OCI-M2 (cell line): ENCODE results near the gene PPIL4.

Source experiments
- DNase-seq: peaks from one replicate; lab custom pipeline; 2025; ENCODE audit not compliant: unreplicated experiment; lab: John Stamatoyannopoulos, UW

Gene PPIL4, protein sequence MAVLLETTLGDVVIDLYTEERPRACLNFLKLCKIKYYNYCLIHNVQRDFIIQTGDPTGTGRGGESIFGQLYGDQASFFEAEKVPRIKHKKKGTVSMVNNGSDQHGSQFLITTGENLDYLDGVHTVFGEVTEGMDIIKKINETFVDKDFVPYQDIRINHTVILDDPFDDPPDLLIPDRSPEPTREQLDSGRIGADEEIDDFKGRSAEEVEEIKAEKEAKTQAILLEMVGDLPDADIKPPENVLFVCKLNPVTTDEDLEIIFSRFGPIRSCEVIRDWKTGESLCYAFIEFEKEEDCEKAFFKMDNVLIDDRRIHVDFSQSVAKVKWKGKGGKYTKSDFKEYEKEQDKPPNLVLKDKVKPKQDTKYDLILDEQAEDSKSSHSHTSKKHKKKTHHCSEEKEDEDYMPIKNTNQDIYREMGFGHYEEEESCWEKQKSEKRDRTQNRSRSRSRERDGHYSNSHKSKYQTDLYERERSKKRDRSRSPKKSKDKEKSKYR

DNA sequence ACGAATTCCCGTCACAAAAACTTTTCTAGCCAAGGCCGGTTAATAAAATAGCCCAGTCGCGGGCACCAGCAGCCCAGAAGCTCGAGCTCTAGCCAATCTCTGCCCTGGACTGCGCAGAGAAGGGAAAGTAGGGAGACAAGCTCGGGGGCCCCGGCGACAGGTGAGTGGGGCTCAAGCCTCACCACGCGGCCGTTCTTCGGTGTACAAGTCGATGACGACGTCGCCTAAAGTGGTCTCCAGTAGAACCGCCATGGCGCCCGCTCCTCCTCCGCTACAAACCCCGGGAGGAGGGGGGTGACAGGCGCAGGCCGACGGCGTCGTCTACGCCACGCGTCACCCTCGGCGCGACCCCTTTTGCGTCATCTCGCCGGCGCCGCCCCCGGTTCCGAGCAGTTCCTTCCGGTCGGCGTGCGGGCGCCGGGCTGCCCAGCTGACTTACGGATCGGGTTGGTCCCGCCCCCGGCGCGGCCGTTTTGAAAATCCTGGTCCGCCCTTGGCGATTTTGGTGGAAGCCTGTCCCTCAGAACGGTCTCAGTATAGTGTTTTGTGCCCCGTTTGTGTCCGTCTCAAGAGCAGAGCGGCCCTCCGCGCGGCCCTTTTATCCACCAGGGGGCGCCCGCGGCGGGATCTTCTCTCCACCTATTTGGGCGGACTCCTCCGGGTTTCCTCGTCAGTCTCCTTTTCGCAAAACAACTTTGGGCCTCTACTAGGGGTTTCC is at the start of gene PPIL4:
Gene PPIL4, minus strand, starts transcription at position 290 of the 718 bp plus-strand sequence. Its CDS starts 38 bp downstream, at position 252.
- DNase-seq = peak; percentile 89

DNA sequence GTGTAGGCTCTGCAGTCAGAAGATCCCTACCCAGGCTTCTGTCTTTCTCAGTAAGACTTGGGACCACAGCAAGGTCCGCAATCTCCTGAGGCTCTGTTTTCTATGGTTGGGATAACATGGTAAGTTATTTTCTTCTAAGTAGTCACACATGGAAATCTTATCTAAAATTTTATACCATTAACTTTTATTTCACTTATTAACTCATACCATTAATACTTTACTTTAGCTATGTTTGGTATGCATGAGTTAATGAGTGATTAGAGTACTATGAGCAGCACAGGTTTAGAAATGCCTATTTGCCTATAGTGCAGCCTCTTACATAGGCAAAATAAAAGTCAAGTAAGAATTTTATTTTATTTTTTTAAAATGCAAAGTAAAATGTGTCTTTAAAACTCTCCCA is 47.6 kb upstream of the PPIL4 start:
- DNase-seq = no peak

DNA sequence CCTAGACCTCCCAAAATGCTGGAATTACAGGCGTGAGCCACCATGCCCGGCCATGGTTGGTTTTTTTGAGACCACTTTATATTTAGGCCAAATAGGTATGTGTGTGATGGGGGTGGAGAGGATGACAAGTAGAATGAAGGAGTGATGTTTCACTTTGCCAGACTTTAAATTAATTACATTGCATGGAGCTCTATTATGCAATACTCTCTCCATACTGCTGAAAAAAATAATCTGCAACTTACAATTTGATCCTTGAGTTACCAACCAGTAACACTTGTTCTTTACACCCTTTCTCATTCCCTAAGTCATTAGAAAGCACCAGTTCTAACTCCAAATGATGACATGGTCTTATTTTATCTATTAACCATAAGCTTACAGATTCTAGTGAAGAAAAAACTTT is 47.1 kb upstream of the PPIL4 start:
- DNase-seq = no peak

DNA sequence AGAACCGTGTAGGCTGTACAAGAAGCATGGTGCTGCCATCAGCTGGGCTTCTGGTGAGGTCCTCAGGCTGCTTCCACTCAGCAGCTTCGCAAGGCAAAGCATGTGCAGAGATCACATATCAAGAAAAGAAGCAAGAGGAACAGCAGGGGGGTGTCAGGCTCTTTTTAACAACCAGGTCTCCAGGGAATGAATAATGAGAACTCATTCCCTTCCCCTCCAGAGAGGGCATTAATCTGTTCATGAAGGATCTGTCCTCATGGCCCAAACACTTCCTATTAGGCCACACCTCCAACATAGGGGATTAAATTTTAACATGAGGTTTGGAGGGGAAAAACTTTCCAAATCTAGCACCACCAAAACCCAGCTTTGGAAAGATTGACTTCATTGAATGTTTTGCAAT is 40.3 kb upstream of the PPIL4 start:
- no peak for DNase-seq

DNA sequence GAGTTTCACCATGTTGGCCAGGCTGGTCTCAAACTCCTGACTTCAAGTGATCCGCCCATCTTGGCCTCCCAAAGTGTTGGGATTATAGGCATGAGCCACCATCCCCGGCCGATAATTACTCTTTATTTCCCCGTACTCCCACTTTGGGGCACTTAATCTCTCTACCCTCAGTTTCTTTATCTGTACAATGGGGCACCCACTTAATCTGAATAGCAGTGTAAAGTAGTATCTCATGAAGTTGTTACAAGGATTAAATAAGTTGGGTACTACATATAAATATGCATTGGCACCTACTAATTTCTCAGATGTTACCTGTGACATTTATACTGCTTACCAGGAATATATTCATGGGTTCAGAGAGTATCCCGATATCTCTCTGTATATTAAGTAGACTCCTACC is 35.5 kb upstream of the PPIL4 start:
- DNase-seq = no peak

DNA sequence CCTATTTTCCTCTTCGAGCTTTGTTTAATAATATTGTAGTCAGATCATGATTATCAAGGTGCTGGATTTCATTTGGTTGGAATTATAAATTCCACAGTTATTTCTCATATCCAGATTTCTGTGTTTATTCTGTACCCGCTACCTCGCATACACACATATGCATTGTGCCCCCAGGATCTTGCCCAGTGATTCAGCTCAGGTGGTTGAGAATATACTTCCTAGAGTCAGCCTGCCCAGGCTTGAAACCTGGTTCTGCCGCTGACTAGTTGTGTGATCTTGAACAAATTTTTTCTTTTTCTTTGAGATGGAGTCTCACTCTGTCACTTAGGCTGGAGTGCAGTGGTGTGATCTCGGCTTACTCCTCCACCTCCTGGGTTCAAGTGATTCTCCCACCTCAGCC is 35.0 kb upstream of the PPIL4 start:
- DNase-seq = no peak

DNA sequence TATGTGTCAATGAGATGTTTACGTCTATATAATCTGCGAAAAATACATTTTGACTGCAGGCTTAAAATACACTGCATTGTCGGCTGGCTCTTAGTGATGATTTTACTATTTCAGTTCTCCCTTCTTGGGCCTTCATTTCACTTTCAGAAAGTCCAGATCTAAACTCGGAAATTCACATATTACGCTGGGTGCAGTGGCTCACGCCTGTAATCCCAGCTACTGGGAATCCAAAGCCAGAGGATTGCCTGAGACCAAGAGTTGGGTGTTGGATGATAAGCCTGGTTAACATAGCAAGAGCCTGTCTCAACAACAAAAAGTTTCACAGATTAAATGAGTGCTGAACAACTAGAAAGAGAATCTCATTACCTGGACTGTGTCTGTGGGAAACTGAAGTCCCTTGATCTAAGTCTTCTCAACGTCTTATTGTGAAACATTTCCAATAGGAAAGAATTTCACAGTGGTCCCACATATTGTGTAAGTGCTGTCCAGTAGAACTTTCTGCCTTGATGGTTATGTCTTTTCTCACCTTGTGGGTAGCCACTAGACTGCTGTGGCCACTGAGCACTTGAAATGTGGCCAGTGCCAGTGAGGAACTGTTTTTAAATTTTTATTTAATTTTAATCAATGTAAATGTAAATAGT is 22.2 kb upstream of the PPIL4 start:
- DNase-seq = no peak

DNA sequence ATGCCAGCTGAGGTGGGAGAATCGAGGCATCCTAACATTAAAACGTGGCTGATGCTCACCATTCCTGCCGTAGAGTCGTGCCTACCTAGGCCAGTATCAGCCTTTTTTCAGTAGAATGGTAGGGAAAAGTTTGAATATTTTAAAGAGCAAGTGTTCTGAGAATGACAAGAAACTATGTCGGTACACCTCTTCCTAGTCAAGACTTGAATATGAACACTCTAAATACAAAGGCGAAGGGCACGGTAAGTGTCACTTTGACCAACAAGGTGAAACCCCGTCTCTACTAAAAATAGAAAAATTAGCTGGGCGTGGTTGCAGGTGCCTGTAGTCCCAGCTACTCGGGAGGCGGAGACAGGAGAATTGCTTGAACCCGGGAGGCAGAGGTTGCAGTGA is 21.3 kb upstream of the PPIL4 start:
- DNase-seq = no peak

DNA sequence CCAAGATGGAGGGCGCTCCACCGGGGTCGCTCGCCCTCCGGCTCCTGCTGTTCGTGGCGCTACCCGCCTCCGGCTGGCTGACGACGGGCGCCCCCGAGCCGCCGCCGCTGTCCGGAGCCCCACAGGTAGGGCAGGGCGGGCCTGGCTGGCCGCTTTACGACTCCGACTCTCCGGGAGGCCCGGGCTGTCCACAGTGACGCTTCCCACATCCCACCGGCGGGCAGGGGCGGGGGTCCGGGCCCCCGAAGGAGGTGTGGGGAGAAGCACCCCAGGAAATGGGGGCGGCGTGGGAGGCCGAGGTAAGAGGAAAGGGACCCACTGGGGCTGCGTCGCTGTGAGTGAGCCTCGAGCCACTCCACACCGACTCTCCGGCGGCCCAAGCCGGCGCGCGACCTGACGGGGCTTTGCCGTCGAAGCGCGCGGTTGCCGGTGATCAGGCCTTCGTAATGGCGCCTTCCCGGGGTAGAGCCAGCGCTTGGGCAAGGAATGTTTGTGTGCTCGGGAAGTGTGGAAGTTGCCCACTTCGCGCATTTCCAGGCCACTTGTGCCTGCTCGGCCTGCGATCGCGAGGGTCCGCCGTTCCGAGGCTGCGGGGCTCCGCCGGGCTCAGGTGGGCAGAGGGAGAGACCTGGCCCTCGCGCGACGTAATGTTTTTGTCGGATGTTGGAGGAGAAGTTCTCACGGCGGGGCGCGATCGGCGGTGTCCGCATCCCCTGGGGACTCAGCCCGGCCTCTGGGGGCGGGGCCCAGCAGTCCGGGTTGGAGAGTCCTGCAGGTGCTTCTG is 20.8 kb upstream of the PPIL4 start:
- DNase-seq = no peak

DNA sequence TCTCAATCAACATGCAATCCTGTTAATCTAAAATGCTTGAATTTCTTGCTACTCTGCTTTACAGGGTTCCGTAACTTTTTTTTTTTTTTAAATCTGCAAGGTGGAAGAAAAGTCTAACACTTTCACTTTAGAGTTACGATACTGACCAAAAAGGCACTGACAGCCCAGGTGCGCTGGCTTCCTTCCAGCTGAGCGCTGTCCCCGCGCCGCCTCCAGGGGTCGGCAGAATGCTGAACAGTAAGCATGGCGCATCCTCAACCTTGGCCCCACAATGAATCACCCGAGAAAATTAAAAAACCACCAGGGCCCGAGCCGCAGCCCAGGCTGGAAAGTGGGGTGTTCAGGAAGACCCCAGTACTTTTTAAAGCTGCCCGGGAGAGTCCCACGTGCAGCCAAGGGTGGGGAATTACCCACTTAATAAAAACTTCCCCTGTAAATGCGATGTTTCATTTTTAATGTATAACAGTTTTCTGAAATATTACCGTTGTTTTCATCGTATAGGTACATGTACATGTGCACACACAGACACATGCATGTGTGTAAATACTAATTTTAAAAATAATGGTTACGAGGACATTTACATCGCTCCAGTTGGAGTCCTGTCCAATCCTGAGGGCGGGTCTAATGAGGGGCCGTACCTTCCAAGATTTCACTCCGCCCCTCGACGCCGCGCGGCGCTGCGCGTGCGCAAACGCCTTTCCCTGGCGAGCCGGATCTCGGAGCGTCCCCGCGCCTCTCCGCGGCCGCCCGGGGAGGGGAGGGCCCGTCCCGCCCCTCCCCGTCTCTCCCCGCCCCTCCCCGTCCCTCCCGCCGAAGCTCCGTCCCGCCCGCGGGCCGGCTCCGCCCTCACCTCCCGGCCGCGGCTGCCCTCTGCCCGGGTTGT is 19.9 kb upstream of the PPIL4 start, which contains the start of gene GINM1:
Gene GINM1, plus strand, starts transcription at position 849 of the 883 bp plus-strand sequence. CDS start 40 bp downstream, outside the sequence.
- peak; percentile 84 for DNase-seq

DNA sequence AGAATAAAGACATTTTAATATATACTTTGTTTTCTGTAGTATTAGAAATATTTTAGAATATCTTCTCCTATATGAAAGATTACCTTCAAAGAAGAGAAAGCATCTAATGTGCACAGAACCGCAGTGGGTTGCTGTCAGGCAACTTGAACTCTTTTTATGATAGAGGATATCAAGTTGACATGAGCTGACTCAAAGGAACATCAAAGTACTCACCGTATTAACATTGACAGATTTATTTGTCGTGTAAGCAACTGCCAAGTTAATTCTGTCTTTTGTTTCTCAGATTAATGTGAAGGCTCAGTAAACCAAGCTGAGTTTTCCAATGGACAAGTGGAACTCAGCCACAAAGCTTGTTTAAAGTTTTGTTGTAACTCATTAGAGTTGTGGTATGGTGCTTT is 18.1 kb upstream of the PPIL4 start:
- DNase-seq = no peak

DNA sequence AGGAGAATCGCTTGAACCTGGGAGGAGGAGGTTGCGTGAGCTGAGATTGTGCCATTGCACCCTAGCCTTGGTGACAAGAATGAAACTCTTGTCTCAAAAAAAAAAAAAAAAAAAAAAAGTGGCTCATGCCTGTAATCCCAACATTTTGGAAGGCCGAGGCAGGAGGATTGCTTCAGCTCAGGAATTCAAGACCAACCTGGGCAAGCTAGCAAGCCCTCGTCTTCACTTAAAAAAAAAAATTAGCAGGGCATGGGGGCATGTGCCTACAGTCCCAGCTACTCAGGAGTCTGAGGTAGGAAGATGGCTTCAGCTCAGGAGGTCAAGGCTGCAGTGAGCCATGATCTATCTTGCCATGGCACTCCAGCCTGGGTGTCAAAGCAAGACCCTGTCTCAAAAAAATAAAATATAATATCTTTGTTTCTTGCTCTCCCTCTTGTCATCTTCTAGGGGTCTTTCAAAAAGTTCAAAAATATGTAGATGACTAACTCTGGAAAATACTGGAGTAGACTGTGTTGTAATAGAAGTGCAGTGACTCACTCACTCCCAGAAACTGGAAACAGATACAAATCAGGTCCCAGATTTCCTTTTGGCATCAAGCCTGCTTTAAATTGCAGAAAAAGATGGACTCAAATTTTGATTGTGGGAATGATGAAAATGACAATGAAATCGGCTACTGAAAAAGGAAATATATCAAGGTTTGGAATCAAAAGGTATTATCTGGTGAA is 17.5 kb upstream of the PPIL4 start:
- no peak for DNase-seq

DNA sequence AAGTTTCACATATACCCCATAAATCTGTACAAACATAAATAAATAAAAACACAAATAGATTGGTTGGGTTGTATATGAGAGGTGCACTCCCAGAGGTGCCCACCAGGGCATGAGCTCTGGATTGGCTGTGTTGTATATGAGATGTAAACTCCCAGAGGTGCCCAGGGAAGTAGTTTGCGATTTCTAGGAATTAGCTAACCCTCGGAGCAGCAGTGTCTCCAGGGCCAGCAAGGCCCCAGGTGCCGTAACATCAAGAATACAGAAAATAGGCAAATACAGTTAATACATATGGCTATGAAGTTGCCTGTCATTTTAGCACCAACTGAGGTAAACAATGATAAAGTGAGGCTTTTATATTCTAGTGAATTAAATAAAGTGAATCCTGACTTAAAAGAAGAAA is 14.9 kb upstream of the PPIL4 start:
- no peak for DNase-seq

DNA sequence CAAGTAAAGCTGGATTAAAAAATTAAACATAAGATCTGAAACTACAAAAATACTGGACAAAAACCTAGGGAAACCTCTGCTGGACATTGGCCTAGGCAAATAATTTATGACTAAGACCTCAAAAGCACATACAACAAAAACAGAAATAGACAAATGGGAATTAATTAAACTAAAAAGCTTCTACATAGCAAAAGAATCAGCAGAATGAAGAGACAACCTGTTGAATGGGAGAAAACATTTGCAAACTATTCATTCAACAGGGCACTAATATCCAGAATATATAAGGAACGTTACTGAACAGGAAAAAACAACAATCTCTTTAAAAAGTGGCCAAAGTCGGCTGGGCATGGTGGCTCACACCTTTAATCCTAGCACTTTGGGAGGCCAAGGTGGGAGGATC is 13.5 kb upstream of the PPIL4 start:
- no peak for DNase-seq

DNA sequence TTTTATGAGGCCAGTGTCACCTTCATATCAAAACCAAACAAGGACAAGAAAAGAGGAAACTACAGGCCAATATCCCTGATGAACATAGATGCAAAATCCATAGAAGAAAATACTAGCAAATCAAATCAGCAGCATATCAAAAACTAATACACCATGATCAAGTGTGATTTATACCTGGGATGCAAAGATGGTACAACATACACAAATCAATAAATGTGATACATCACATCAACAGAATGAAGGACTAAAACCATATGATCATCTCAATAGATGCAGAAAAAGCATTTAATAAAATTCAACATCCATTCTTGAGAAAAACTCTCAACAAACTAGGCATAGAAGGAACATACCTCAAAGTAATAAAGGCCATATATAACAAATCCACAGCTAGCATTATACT is 12.2 kb upstream of the PPIL4 start:
- DNase-seq = no peak

DNA sequence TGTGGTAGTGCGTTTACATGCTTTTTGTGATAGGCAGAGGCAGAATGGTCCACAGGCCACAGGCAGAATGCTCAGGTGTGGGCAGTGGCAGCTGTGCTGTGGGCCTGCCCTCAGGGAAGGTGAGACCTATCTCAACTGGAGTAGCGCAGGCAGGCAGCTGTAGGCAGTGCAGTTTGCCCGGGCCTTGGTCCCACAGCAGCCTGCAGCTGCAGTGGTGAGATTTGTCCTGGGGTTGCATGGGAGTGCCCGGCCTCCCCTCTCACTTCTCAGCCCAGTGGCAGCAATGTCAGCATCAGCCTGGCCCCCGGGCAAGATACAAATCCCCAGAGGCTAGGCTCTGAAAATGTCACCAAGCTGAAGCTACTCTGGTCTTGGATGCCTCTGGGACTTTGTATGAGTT is 6.1 kb upstream of the PPIL4 start:
- no peak for DNase-seq

DNA sequence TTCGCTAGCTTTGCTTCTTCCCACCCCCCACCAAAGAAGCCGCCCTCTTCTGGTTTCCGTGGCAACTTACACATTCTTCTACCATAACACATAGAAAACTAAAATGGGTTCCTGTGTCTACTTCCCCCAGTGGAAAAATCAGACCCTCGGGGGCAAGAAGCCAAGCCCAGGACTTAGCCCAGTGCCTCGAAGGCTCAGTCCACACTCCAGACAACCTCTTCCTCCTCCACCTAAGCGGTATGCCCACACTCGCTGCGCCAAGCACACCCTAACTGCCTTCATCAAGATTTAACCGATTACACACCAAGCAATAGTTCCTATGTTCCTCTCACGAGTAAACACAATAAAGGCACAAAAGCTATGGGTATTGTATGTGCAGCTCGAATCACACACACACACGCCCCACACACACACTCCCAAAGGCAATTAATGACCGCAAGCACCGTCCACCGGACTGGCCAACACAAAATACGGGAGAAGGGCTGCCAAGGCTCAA is 537 bp downstream of the PPIL4 start:
- no peak for DNase-seq

DNA sequence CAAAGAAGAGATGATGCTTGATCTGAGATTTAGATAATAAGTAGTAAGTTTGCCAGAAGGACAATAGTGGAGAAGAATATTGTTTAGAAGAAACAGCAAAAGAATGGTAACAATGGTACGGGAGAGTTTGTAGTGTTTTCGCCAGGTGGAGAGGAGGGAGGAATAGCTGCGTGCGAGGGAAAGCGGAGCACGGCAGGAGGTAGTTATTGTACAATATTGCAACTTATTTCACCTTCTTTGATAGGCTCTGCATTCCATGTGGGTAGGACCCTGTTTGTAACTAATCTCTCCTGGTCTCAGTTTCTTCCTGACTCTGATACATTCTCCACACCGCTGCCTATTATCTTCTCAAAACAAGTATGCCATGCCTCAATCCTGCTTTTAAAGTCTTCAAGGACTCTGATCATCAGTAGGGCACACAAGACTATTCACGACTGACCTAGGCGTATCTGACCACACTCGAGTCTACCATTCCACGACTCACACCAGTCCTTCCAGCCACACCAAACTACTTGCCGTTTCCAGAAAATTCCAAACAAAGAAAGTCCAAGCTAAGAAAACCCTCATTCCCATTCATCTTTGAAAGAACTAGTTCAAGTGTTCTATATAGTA is 1.1 kb downstream of the PPIL4 start:
- no peak for DNase-seq

DNA sequence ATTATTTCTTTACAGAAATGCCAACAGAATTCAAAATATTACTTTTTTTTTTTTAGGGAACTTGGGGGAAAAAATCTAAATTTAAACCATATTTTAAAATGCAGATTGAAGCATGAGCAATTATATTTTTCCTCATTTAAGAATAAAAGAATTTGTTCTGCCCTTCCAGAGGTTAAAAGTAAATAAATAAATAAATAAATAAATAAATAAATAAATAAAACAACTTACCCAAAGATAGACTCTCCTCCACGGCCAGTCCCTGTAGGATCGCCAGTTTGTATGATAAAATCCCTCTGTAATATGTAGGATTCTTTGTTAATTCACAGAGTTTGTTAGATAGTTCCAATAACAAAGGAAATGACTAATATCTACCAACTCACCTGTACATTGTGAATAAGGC is 4.7 kb downstream of the PPIL4 start:
- no peak for DNase-seq
